Activated CD4-positive, alpha-beta T cell treated with anti-CD3 and anti-CD28 coated beads, Interleukin-2, amount 50 U/mL, for 1 hour (primary cell): ENCODE data around the gene GPR143.

Experiments used
- DNase-seq: peaks from one replicate; pipeline ENCODE4 v3.0.0-alpha.2; 2020

GPR143 gene

GRCh38 chrX:9707306-9708033 lies 58.2 kb downstream of the GPR143 start:
- no peak for DNase-seq

- no peak for DNase-seq
Measured at GRCh38 chrX:9706421-9706820, 59.2 kb downstream of the GPR143 start.

GRCh38 chrX:9704876-9705465 lies 60.7 kb downstream of the GPR143 start:
- no peak for DNase-seq

GRCh38 chrX:9703406-9703805 lies 62.2 kb downstream of the GPR143 start:
- no peak for DNase-seq

- DNase-seq, result no peak
Measured at GRCh38 chrX:9701790-9702189, 63.9 kb downstream of the GPR143 start.

GRCh38 chrX:9700555-9700954 lies 65.1 kb downstream of the GPR143 start:
- DNase-seq, result no peak

- DNase-seq, result no peak
Measured at GRCh38 chrX:9698576-9698975, 67.1 kb downstream of the GPR143 start.

- DNase-seq, result no peak
Measured at GRCh38 chrX:9693307-9694001, 72.2 kb downstream of the GPR143 start.

GRCh38 chrX:9690046-9690445 lies 75.6 kb downstream of the GPR143 start:
- no peak for DNase-seq

GRCh38 chrX:9688833-9689232 lies 76.8 kb downstream of the GPR143 start:
- no peak for DNase-seq

- no peak for DNase-seq
Measured at GRCh38 chrX:9687899-9688298, 77.7 kb downstream of the GPR143 start.

GRCh38 chrX:9683350-9683749 lies 82.3 kb downstream of the GPR143 start:
- DNase-seq, result no peak

GRCh38 chrX:9682861-9683260 lies 82.8 kb downstream of the GPR143 start:
- no peak for DNase-seq

- no peak for DNase-seq
Measured at GRCh38 chrX:9682456-9682855, 83.2 kb downstream of the GPR143 start.

GRCh38 chrX:9681422-9681821 lies 84.2 kb downstream of the GPR143 start:
- DNase-seq, result no peak

- no peak for DNase-seq
Measured at GRCh38 chrX:9681011-9681410, 84.6 kb downstream of the GPR143 start.

- no peak for DNase-seq
Measured at GRCh38 chrX:9678215-9678965, 87.3 kb downstream of the GPR143 start.

GRCh38 chrX:9677098-9677739 lies 88.4 kb downstream of the GPR143 start:
- DNase-seq, result no peak

- no peak for DNase-seq
Measured at GRCh38 chrX:9676738-9677097, 88.9 kb downstream of the GPR143 start.

- no peak for DNase-seq
Measured at GRCh38 chrX:9676306-9676705, 89.3 kb downstream of the GPR143 start.
